Activated CD8-positive, alpha-beta memory T cell treated with anti-CD3 and anti-CD28 coated beads, Interleukin-2, amount 50 U/mL, for 48 hours (primary cell): Measurements from ENCODE around the gene TMPRSS9.
"Not testable (repeated sequence)": the region's sequence is repeated elsewhere in the genome, so short reads cannot be mapped to it uniquely, and the experiment has no call there.

Experiments
- DNase-seq: peaks from one replicate; pipeline ENCODE4 v3.0.0-alpha.2; 2020

The TMPRSS9 gene

DNA sequence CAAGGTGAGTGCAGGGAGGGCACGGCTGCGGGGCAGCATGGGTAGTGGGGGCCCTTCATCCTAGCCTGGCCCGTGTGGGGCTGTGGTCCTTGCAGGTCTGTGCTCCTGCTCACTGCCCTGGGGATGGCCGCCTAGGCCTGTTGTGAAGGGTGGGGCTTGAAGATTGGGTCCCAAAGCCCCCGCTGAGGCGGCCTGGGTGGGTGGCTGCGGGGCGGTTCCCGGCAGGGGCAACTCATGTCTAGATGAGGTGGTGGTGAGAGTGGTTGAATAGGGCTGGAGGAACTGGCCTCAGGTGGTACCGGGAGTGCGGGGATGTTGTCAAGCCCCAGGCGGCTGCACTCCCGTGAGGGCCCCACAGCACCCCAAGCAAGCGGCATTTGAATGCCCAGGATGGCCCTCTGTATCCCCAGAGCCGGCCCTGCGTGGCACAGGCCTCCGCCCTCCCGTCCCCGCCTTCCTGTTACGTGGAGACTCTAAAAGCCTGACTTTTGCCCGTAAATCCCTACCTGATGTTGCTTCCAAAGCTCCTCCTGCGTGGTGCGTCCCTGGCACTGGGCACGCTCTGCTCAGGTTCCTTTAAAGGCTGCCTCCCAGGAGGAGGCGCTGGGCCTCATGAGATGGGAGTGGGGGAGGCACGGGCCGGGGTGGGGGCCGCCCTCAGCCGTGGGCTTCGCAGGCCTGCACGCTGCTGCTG is 16.6 kb upstream of the TMPRSS9 start:
- no peak for DNase-seq

DNA sequence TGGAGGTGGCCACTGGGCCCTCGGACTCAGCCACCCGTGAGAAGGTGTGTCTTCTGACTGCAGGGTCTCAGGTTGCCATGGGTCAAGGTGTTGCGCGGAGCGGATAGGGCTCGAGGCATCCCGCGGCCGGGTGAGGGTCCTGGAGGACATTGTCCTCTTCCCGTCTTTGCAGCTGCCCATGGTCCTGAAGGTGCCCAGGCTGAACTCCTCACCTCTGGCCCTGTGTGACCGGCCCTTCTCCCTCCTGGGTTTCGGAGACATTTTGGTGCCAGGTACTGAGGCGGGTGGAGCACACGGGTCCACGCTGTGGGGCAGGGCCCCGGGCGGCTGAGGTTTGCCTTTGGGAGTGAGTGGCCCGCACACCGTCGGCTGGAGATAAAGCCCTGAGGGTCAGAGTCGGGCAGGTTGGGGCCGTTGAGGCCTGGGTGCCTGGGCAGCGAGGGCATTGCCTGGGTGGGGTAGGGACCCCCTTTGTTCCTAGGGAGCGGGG is 15.6 kb upstream of the TMPRSS9 start:
- DNase-seq = no peak

DNA sequence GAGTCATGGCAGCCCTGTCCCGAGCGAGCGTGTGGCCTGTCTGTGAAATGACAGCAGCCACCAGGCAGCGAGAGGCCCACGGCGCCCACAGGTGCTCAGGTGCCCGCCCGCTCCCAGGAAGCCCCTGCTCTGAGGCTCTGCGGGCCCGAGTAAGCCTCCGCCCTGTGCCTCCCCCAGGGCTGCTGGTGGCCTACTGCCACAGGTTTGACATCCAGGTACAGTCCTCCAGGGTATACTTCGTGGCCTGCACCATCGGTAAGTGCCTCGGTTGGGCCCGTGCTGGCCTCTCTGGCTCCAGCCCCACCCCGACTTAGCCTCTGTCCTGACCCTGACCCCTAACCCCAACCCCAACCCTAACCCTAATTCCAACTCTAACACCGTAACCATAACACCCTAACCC is 15.0 kb upstream of the TMPRSS9 start:
- no peak for DNase-seq

DNA sequence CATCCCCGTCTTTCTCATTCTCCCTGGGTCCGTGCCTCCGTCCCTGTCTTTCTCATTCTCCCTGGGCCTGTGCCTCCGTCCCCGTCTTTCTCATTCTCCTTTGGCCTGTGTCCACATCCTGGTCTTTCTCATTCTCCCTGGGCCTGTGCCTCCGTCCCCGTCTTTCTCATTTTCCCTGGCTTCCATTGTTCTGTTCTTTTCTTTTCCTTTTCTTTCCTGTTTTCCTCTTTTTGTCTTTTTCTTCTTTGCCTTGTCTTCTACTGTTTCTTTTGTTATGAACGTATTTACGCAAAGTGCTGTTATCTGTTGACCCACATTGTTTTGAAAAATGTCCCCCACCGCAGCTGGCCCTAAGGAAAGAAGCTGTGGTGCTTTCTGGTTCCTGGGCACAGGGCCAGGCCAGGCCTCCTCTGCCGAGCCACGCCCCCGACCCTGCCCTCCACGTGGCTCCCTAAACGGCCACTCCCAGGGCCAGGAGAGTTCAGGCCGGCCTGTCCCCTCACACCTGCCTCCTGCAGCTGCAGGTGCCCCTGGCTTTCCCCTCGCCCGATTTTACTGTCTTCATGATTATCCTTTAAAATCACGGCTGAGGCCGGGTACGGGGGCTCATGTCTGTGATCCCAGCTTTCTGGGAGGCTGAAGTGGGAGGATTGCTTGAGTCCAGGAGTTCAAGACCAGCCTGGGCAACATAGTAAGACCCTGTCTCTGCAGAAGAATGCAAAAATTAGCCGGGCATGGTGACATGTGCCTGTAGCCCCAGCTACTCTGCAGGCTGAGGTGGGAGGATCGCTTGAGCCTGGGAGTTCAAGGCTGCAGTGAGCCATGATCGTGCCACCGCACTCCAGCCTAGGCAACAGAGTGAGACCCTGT is 14.0 kb upstream of the TMPRSS9 start:
- no peak for DNase-seq

DNA sequence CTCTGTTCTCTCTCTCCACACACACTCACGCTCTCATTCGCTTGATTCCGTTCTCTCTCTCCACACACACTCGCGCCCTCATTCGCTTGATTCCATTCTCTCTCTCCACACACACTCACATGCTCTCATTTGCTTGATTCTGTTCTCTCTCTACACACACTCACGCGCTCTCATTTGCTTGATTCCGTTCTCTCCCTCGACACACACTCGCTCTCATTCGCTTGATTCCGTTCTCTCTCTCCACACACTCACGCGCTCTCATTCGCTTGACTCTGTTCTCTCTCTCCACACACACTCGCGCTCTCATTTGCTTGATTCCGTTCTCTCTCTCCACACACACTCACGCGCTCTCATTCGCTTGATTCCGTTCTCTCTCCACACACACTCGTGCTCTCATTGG is 10.2 kb upstream of the TMPRSS9 start:
- not testable (repeated sequence) for DNase-seq

DNA sequence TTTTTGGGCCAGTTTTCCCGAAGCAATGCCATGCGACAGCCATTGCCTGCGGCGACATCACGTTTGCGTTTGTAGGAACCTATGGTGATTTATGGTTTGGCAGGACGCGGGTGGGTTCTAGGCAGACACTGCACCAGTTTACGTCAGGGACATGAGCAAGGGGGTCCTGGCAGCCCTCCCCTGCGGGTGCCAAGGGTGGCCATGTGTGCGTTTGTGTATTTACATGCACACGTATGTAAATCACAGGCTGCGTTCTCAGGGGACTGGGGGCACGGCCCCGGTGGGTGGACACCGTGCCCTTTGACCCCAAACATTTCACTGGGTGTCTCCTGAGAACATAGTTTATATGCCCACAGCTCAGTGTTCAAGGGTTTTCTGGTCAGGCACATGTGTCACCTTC is 9.4 kb upstream of the TMPRSS9 start:
- no peak for DNase-seq

DNA sequence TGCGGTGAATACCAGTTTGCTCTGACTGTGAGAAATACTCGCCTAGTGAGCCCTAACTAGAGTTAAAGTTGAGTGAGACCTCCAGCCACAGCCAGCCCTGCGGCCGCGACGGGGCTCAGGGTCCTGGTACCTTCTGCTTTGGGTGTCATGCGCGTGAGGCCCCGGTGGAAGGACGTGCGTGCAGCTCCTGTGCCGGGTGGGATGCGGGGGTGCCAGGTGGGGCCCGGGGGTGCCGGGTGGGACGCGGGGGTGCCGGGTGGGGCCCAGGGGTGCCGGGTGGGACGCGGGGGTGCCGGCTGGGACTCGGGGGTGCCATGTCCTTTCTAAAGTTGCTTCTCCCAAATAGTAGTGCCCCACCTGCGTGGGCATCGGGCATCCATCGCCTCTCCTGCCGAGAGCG is 8.5 kb upstream of the TMPRSS9 start:
- no peak for DNase-seq

DNA sequence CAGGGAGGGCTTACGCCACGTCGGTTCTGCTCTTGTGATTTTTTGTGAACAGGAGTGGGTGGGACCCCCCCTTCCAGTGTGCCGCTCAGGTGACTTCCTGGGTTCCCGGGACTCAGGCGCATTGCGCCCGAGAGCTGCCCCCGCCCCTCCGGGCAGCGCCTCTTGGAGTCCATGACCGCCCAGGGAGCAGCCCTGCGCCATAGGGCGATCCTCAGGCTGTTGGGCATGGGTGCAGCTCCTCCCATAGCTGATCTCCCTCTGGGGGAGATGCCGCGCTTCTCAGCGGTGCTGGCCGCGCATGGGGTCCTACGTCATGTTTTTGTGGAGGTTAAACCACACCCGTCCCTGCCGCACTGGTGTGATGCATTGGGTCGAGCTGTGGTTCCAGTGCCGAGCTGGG is 7.9 kb upstream of the TMPRSS9 start:
- no peak for DNase-seq

DNA sequence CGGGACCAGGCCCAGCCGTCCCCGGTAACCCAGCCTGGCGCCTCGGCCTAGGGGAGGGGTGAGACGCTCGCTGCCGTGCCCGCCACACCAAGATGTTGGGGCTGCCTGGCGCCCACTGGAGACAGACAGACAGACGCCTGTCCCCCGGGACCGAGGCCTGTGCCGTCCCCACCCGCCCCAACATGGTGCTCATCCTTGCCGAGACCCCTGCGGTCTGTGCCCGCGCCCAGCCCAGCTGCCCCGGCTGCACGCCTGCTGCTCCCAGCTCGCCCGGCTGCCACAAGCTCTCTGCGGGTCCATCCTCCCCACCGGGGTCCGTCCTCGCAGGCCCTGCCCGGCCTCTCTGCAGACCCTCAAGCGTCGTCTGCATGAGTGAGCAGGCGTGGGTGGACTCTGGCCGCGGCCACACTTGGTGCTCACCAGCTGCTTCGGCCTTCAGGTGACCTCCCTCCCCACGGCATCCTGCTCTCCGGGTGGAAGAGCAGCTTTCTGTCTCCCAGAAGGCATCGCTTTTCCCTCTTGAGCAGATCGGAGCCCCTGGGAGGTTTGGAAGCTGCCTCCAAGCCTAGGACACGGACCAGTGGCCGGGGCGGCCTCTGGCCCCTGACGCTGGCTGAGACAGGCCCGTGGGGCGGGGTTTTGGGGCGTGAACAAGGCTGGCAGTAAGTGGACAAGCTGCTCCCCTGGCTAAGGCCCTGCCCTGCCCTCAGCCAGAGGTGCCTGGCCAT is 6.7 kb upstream of the TMPRSS9 start:
- DNase-seq = no peak

DNA sequence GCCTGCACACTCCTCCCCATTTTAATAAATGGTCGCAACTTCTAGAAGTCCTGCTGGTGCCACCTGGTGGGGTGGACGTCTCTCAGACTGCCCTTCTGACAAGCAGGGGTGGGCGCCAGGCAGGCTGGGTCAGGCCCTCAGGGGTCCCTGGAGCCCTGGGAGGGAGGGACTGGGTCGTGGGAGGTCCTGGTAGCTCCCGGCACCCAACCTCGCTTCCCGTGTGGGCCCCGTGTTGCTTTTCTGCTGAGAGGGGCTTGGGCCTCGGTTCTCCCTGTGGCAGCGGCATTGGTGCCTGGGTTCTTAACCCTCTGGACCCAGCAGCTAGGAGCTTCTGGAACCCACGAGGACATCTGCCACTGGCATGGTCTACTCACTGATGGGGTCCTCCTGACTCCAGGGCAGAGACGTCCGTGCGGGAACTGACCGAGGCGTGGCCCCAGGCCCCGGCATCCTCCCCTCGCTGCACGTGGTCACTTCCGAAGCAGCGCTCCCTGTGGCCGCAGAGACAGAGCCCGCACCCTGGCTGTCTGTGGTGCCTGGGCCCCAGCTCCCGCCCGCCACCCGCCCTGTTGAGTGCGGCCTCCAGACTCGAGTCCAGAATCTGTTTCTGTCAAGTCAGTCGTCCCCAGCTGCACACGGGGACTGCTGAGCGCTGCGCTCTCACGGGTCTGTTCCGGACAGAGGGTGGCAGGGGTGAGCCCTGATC is 6.0 kb upstream of the TMPRSS9 start:
- no peak for DNase-seq

DNA sequence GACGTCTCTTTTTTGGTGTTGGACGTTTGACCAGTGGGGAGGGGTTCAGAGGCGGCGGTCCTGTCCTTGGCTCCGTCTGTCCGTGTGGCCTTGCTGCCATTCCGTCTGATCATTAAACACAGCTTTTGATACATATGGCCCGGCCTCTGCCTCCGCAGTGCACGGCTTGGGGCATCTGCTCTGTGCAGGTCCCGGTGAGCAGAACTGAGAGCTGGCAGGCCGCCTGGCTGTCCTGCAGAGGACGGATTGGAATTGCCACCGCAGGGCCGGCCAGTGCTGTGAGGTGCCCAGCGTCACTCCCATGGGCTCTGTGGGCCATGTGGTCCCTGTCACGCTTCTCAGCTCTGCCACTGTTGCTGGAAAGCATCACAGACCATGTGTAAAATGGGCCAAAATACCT is 5.4 kb upstream of the TMPRSS9 start:
- no peak for DNase-seq

DNA sequence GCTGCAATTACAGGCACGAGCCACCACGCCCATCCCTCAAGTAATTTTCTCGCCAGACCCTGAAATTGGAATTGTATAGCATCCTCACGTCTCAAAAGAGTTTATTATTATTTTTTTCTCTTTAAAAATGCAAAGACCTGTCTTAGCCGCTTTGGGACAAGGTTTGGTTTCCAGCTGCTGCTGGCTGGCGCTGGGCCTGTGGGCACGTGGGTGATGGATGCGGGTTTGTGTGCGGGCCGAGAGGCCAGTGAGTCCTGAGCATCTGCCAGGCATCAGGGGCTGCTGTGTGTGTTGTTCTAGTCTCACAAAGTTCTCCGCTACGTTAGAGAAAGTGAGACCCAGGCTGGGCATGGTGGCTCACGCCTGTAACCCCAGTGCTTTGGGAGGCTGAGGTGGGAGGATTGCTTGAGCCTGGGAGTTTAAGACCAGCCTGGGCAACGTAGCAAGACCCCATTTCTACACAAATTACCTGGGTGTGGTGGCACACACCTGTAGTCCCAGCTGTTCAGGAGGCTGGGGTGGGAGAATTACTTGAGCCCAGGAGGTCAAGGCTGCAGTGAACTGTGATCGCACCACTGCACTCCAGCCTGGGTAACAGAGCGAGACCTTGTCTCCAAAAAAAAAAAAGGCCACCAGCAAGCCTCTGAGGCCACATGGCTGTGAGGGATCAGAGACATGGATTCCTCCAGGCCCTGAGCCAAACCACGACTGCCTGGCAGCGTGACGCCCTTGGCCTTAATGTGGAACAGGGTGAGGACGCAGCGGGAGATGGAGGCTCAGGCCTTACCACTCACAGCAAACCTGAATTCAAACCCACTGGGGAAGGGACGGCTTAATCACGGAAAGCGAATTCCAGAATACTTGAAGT is 4.7 kb upstream of the TMPRSS9 start:
- DNase-seq = no peak

DNA sequence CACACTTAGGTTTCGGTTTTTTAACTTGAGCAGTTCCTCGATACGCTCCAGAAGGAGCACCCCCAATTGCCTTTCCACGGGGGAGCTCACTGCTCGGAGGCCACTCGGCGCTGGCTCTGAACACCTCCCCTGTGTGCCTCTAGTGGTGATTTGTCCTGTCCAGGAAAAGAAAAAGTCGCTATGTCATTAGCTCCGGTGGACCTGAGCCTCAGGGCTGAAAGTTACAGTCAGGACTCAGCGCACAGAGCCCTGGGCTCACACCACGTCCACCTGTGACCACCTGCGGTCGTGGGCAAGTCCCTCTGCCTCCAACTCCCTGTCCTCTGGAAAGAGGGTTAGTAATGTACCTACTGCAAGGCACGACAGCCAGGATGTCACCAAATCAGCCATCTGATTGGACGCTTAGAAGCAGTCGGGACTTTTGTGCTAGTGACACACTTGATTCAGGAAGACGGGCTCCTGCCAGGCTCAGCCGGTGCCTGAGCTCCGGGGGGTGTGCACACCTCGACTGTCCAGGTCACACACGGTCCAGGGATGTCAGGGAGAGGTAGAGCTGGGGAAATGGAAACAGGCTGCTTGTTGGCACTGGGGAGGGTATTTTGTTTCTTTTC is 3.9 kb upstream of the TMPRSS9 start:
- DNase-seq = no peak

DNA sequence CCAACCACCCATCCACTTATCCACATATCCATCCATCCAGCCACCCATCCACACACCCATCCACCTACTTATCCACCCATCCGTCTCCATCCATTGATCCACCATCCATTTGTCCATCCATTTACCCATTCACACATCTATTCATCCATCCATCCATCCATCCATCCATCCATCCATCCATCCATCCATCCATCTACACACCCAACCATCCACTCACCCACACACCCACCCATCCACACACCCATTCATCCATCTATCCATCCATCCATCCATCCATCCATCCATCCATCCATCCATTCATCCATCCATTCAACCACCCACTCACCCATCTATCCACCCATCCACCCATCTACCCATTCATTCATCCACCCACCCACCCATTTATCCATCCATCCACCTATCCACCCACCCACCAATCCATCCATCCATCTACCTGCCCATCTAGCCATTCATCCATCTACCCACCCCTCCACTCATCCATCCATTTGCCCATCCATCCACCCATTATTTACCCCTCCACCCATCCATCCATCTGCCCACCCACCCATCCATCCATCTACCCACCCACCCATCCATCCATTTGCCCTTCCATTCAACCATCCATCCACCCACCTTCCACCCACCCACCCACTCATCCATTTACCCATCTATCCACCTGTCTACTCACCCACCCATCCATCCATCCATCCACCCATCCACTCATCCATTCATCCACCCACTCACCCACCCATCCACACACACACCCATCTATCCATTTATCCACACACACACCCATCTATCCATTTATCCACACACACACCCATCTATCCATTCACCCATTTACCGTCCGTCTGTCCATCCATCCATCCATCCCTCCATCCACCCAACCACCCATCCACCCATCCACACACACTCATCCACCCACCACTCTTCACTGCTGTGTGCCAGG is 2.5 kb upstream of the TMPRSS9 start:
- no peak for DNase-seq

DNA sequence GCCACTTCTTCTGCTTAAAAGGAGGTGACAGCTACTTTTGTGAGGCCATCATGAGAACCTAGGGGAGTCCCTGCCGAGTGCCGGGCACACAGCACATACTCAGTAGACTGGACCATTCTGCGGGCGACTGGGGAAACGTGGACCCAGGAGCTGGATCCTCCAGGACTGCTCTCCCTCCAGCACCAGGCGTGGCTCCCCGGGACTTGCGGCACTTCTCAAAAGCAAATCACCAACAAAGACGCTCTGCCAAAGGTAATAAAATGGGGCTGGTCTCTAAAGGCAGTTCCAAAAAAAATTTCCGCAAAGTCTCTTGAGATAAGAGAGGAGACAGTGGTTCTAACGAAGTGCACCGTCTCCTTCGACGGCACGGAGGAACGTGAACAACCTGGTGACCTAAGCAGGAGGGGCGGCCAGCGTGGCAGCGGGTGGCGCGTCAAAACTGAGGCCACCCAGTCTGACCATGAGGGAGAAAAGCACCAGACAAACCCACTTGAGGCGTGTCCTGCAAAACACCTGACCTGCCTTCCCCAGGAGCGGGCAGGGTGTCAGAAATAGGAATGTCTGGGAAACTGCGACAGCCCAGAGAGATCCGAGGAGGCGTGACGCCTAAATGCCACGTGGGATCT is 1.4 kb upstream of the TMPRSS9 start:
- no peak for DNase-seq

DNA sequence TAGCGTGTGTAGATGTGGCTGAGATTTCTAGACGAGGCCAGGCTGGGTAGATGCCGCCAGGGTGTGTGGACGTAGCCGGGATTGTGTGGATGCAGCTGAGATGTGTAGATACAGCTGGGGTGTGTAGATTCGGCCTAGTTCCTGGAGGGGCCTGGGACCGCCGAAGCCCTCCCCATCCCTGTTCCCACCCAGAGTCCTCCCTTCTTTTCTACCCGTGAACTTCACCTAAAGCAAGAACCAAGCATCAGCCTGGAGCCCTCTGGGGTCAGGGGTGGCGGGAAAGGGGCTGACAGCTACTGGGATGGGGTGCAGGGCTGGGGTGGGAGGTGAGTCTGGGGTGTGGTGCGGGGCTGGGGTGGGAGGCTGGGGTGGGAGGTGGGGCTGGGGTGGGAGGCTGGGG is 768 bp downstream of the TMPRSS9 start:
- DNase-seq = no peak

DNA sequence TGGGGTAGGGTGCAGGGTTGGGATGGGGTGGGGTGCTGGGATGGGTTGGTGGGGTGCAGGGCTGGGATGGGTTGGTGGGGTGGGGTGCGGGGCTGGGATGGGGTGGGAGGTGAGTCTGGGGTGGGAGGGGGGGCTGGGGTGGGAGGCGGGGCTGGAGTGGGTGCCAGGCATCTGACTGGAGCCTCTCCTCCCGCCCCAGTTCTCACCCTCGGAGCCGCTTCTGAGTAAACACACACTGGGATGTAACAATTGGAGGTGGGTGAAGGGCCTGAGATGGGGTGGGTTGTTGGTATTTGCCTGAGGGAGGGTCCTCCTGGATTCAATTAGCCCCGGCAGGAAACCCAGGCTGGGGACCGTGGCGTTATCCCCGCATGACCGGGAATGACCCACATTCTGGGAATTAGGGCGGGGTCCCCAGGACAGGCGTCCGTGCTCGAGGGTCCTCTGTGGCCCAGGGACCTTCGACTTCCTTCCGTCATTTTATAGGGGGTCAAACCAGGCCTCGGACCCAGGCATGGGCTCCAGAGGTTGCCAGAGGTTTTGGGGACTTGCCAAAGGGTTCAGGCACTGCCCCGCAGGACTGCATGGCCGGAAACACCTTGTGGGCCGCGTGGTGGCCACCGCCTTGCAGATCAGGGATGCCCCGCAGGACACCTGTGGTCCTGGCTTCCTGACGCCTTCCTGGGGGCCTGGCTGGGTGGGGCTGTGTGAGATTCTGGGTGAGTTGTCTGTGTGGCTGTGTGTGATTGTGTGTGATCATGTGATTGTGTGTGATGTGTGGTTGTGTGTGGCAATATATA is 1.4 kb downstream of the TMPRSS9 start:
- DNase-seq = no peak

DNA sequence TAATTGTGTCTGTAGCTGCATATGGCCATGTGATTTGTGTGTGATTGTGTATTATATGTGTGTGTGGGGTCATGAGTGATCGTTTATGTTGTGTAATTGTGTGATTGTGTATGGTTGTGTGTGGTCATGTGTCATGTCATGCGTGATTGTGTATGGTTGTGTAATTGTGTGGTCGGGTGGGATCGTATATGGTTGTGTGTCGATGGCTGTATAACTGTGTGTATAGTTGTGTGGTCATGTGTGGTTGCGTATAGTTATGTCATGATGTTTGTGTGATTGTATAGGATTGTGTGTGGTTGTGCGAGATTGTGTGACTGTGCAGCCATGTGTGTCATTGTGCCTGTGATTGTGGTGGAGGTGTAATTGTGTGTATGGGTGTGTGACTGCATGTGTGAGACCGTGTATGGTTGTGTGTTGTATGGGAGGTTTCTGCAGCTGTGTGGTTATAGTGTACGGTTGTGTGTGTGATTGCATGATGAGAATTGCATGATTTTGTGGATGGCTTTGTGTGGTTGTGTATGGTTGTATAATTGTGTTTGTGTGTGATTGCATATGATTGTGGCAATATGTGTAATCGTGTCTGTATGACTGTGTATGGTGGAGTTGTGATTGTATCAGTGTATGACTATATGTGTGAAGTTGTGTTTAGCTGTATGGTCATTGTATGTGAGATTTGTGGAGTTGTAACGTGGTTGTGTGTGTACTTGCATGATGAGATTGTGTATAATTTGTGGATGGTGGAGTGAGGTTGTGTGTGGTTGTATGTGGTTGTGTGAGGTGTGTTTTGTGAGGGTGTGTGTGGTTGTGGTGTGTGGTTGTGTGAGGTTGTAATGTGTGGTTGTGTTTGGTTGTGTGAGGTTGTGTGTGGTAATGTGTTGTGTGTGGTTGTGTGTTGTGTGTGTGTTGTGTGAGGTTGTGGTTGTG is 2.2 kb downstream of the TMPRSS9 start:
- no peak for DNase-seq
